ENCODE data around the gene LLGL2.

- no peak for TF ChIP-seq CTCF (IDR thresholded peaks at IDR 0.05)
- no peak for TF ChIP-seq POLR2A (IDR thresholded peaks at IDR 0.05)
These were observed 14.7 kb downstream of the LLGL2 start for GRCh38 chr17:75539967-75540729.
